Gastroesophageal sphincter (tissue), 3 donors: Measurements from ENCODE around the gene ADGRD2.

Source experiments
- POLR2A ChIP-seq, 2 donors: fragments of 450-650 bp; IDR thresholded peaks; one replicate each; pipeline ENCODE4 v1.6.1; 2017; ENCODE audit warnings: antibody characterized with exemption in 2 of 2, mild to moderate bottlenecking in 2 of 2, moderate library complexity in 1 of 2
- POLR2AphosphoS5 ChIP-seq: sonication (generic); formaldehyde crosslinking; IDR thresholded peaks from one replicate; pipeline ENCODE4 v1.6.1; 2017; ENCODE audit warnings: antibody characterized with exemption
- TF ChIP-seq, protein P1 (sequence below), 4 experiments: fragments of 200-600 bp in 2 of 4; fragments of 450-650 bp in 2 of 4; sonication (generic) in 1 of 4; IDR thresholded peaks; one replicate each; pipeline ENCODE4 v1.5.1; 2017 to 2019; ENCODE audit warnings: antibody characterized with exemption in 4 of 4, mild to moderate bottlenecking in 2 of 4, moderate library complexity in 2 of 4

DNA sequence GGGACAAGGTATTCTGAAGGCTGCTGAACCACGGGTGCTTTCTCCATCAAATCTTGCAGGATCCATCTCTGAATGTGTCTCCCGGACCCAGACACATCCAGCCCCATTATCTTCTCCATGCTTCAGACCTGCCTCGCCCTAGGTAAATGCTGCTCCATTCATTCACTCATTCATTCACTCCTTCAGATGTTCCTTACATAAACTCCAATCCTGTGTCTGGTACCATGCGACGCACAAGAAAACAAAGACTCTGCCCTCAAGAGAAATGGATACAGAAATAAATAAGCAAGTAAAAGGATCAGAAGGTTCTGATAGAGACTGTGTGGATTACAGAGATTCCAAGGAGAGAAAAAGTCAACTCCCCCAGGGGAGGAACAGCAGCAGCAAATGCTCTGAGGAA lies 27.1 kb upstream of the ADGRD2 start:
- TF ChIP-seq, protein P1, sequence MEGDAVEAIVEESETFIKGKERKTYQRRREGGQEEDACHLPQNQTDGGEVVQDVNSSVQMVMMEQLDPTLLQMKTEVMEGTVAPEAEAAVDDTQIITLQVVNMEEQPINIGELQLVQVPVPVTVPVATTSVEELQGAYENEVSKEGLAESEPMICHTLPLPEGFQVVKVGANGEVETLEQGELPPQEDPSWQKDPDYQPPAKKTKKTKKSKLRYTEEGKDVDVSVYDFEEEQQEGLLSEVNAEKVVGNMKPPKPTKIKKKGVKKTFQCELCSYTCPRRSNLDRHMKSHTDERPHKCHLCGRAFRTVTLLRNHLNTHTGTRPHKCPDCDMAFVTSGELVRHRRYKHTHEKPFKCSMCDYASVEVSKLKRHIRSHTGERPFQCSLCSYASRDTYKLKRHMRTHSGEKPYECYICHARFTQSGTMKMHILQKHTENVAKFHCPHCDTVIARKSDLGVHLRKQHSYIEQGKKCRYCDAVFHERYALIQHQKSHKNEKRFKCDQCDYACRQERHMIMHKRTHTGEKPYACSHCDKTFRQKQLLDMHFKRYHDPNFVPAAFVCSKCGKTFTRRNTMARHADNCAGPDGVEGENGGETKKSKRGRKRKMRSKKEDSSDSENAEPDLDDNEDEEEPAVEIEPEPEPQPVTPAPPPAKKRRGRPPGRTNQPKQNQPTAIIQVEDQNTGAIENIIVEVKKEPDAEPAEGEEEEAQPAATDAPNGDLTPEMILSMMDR (IDR thresholded peaks at IDR 0.05): no peak
- TF ChIP-seq POLR2A (IDR thresholded peaks at IDR 0.05) (no peak), POLR2AphosphoS5 (no peak)
